Effector CD4-positive, alpha-beta T cell (primary cell): Measurements from ENCODE around the gene DYNLT2B.
"Not testable (repeated sequence)": the region's sequence is repeated elsewhere in the genome, so short reads cannot be mapped to it uniquely, and the experiment has no call there.

Experiments used
- DNase-seq: peaks from one replicate; pipeline ENCODE4 v3.0.0-alpha.2; 2020

DYNLT2B gene

DNA sequence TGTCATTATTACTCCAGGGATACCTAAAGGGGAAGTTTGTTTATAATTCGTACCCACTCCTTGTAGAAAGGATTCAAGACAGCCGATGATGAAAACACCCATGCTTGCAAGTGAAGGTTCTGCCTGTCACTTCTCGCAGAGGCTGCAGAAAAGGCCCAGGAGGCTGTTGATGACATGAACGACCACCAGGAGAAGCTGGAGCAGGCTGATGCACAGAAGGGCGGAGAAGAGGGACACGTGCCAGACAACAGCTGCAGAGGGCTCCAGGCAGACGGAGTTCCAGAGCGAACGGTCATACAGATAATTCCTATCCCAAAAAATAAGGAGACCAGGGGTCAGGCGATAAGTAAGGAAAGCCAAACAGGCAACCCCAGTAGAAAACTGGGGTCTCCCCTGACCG, 5.7 kb upstream of the DYNLT2B start:
- no peak for DNase-seq

DNA sequence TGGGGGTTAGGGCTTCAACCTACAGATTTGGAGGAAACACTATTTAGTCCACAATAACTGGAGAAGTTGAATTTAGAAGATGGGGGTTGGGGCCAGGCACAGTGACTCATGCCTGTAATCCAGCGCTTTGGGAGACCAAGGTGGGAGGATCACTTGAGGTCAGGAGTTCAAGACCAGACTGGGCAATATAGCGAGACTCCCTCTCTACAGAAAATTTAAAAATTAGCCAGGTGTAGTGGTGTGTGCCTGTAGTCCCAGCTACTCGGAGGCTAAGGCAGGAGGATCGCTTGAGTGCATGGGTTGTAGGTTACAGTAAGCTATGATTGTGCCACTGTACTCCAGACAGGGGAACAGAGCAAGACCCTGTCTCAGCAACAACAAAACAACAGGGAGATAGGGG, 5.0 kb upstream of the DYNLT2B start:
- DNase-seq = no peak

DNA sequence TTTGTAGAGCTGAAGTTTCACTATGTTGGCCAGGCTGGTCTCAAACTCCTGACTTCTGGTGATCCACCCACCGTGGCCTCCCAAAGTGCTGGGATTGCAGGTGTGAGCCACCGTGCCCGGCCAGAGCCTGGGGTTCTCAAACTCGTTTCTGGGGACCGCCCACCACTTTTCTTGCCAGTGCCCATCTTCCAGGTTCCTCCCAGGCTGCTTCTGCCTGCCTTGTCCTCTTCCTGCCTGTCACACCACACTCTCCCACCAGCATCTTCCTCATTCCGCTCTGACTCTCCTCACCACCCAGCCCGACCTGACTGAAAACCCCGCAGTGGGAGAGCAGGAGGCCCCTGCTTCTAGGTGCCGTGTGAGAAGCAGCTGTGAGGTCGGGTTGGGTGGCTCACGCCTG, 3.1 kb upstream of the DYNLT2B start:
- no peak for DNase-seq

DNA sequence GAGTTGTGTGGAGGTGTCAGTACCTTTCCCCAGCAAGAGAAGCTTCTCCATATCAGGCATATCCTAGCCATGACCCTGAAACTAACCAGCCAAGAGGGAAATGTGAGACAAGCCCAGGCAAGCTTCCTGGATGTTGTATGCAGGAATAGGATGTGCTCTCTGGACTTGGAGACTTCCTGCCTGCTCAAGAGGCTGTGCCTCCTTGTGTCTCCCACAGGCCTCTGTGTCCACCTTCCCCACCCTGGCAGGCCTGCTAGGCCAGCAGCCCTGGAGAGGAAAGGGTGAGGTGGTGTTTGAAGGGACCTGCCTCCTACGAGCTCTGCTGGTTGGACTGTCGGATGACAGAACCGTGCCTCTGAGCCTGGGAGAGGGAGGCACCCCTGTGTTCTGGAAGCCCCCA, 2.1 kb upstream of the DYNLT2B start:
- DNase-seq = no peak

DNA sequence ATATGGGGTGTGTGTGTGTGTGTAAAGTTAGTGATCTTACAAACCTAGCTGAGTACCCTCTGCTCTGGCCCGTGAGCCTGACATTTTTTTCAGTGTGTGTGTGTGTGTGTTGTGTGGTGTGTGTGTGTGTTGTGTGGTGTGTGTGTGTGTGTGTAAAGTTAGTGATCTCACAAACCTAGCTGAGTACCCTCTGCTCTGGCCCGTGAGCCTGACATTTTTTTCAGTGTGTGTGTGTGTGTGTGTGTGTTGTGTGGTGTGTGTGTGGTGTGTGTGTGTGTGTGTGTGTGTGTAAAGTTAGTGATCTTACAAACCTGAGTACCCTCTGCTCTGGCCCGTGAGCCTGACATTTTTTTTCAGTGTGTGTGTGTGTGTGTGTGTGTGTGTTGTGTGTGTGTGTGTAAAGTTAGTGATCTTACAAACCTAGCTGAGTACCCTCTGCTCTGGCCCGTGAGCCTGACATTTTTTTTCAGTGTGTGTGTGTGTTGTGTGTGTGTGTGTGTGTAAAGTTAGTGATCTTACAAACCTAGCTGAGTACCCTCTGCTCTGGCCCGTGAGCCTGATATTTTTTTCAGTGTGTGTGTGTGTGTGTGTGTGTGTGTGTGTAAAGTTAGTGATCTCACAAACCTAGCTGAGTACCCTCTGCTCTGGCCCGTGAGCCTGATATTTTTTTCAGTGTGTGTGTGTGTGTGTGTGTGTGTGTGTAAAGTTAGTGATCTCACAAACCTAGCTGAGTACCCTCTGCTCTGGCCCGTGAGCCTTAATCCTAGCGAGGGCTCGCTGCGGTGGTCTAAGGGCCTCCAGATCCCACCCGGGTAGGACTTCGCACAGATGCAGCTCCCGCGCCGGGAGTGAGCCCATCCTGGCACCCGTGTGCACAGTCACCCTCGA, 997 bp downstream of the DYNLT2B start:
- not testable (repeated sequence) for DNase-seq

DNA sequence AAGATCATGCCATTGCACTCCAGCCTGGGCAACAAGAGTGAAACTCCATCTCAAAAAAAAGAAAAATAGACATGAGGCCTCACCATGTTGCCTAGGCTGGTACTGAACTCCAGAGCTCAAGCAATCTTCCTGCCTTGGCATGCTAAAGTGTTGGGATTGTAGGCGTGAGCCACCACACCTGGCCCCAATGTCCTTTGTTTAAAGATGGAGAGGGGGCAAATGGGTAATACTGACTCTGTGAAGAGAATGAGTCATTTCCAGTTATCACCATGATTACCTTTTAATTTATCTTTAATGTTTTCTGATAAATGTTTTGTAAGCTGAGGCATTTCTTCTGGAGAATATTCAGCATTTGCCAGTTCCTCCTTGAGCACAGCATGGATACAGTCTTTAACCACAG, 2.2 kb downstream of the DYNLT2B start:
- no peak for DNase-seq

DNA sequence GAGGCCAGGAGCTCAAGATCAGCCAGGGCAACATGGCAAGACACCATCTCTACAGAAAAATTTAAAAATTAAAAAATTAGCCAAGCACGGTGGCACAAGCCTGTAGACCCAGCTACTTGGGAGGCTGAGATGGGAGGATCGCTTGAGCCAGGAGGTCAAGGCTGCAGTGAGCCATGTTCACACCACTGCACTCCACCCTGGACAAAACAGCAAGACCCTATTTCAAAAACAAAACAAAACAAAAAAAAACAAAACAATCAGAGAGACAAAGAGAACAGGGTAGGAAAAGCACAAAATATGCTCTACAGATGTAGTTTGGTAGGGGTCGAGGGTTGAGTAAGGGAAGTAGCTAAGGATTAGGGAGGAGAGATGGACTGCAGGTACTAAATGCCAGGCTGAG, 3.4 kb downstream of the DYNLT2B start:
- DNase-seq = no peak

DNA sequence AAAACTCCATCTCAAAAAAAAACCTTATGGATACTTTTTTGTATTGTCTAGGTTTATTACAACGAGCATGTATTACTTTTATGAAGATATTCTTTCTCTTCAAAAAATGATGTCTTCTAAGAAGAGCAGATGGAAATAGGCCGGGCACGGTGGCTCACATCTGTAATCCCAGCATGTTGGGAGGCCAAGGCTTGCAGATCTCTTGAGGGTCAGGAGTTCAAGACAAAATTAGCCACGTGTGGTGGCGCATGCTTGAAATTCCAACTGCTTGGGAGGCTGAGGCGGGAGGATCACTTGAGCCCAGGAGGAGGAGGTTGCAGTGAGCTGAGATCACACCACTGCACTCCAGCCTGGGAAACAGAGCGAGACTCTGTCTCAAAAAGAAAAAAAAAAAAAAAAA, 4.0 kb downstream of the DYNLT2B start:
- not testable (repeated sequence) for DNase-seq

DNA sequence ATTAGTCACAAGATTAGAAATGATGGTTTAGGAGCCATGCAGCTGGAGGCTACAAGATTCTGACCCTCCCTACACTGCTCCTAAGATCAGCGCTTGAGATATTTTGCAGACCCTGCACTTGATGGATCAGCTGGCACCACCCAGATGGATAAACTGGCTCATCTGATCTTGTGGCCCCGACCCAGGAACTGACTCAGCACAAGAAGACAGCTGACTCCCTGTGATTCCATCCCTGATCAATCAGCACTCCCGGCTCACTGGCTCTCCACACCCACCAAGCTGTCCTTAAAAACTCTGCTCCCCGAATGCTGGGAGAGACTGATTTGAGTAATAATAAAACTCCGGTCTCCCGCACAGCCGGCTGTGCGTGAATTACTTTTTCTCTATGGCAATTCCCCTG, 15.1 kb downstream of the DYNLT2B start:
- DNase-seq = not testable (repeated sequence)

DNA sequence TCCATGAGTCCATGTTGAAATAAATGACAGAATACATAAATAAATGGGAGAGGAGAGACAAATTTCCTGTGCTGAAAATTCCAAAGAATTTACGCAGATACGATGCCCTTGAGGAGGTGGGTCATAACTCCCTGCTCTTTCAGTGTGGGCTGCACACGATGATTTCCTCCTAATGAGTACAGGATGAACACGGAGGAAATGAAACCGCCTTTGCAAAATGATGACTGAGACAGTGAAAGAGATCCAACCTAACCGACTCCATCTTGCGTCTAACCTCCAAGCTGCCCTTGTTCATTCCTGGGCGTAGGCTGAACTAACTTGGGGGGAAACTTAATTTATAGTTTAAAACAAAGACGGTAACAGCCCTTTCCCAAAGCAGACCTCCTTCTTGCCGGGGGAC, 15.5 kb downstream of the DYNLT2B start:
- not testable (repeated sequence) for DNase-seq

DNA sequence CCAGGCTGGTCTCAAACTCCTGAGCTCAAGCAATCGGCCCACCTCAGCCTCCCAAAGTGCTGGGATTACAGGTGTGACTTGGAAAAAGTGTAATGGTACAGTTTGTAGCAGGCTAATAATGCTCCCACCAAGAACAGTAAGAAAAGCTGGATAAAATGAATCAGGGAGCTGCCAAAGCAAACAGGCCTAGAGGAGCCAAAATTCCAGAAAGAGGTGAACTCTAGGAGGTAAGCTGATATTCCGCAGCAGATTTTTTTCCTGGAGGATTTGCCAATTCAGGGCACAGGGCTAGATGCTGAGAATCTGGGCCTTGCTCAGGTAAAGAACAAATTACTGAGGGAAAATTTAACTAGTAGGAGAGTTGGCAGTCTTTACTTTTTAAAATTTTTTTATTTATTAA, 19.5 kb downstream of the DYNLT2B start:
- DNase-seq = no peak

DNA sequence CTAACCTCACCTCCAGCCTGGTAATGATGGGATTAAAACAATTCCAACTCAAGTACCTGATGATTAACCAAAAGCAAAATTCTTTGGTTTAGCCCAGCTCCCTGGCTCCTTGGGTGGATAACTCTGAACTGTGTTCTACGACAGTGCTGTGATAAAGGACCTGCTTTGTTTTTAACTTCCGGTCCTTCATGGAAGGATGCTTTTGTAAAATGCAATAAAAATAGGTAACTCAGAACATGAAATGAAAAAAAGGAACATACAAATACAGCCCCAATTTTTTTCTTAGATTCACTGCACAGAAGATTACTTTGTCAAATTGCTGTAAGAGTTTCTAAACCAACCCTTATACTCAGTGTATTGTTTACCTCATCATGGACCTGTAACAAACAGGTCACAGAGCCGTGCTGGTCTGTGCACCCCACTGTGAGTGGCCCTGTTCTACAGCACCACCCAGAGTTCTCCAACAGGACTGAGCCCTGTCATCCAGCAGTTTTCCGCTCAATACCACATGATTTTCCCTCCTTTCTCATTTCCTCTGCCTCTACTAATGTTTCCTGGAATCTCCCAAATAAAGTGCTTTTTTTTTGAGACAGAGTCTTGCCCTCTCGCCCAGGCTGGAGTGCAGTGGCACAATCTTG, 25.6 kb downstream of the DYNLT2B start:
- DNase-seq = no peak

DNA sequence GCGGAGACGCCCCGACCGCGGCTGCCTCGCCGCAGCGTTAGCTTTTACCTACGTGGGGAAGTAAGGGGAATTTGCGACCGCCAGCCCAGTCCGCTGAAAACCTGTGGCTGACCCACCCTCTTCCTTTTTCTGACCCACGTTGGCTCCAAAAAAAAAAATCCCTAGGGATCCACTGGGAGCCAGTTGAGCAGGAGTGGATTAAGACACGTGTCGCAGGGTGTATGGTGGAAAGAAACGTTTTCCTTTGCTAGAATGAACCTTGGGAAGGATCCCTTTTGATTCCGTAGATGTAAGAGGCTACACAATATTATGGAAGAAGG, 29.9 kb downstream of the DYNLT2B start:
- no peak for DNase-seq

DNA sequence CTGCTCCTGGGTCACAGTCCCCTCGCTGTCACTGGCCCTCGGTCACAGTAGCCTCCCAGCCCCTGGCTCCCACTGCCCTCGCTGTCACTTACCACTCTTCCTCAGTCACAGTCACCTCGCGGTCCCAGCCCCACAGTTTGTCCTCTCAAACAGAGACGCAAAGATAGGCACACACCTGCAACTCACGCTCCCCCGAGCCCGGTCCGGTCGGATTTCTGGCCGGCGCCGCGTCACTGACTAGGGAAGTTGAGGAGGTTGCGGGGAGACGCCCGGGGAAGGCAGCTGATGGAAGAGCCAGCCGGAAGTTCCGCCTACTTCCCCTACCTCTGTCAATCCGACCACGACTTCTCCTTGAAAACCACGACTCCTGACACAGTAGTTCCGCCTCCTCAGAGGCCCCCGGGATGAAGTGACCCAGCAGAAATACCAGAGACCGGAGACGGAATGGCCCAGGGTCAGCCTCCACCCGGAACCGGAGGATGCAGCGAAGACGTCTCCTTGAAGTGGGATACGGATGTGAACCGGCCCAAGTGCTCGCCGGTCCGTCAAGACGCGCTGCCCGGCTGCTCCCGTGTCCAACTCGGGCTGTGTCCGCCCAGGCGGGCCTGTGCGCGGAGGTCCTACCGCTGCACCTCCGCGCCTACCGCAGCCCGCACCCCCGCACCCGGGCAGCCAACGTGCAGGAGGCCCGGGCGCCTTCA, 30.4 kb downstream of the DYNLT2B start, which contains the start of gene PCYT1A:
TSS of gene PCYT1A (minus strand) at position 287 of the 701 bp plus-strand sequence. CDS start 17,195 bp downstream, outside the sequence.
- DNase-seq = peak; percentile 66

DNA sequence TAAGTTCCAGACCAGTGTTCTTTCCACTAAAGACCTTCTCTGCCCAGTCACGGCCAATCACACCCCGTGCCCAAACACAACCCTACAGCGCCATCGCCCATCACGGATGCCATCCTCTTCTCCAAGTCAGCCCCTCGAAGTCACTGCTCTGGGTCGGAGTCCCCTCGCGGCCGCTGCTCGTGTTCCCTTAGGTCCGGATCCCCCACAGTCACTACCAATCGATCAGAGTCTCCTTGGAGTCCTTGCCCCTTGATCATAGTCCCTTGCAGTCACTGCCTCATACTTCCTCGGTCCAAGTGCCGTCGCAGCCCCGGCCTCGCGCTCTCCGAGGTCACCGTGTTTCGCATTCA, 31.0 kb downstream of the DYNLT2B start:
- peak; percentile 18 for DNase-seq

DNA sequence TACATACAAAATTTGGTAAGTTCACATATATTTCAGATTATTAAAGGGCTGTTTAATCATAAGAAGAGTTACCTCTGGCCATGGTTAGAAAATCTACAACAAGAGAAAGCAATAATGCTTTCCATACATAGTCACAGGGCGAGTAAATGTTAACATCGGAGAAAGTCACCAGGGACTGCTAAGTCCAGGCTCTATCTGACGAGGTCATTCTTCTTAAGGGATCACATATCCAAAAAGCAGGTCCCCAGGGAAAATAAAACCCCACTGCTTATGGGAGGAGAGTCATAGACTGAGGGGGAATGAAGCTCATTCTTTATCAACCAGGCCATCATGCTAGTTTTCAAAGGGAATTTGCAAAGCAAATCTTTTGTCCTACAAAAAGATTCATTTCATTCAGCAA, 33.6 kb downstream of the DYNLT2B start:
- no peak for DNase-seq

DNA sequence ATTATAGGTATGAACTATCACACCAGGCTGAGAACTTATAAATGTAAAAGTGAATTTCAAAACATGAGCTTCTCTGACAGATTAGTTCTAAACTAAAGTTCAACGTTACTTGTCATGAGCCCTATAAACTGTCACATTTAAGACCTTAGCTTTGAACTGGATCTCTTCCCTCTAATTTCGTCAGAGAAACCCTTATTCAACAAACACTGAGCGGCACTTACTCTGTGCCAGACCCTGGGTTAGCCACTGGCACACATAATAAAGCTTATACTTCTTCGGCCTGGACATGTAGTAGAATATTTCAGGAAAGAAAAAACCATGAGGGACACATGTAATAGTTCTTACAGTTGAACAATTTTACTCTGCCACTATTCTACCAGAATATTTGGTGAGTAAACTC, 36.1 kb downstream of the DYNLT2B start:
- DNase-seq = no peak

DNA sequence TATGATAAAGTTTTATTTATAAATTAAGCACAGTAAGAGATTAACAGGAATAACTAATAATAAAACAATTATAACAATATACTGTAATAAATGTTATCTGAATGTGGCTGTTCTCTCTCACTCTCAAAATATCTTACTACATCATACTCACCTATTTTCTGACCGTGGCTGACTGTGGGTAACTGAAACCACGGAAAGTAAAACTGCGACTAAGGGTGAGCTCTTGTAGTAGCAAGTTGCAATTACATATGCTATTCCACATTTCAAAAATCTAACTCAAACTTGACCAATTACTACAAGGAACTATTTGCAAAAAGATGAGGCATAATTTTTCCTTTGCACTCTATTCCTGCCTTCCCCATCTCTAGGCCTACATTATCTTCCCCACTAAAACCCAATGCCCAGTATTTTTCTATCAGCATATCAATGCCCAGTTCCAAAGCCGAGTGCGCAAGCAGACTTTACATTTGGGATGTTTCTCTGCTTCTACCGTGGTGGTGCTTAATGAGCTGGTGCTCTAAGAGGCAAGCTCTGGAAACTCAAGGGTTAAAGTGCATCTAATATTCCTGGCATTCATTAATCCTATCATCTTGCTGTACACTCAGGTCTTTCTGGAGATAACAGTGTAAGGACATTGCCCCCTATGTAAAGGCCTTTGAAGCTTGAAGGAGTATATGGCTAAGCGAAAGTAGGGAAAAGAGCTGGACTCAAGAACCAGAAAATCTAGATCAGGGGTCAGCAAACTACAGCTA, 37.2 kb downstream of the DYNLT2B start:
- no peak for DNase-seq

DNA sequence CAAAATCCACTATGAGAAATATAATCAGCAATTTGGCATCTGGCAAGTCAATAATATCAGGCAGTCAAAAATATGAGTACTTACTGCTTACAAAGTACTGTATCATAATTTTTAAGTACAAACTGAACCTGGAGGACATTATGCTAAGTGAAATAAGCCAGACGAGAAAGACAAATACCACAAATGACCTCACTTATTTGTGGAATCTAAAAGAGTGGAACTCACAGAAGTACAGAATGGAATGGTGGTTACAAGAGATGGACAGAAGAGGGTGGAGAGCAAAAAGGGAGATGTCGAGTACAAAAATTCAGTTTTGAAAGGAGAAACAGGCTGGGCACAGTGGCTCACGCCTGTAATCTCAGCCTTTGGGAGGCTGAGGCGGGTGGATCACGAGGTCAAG, 42.9 kb downstream of the DYNLT2B start:
- DNase-seq = no peak

DNA sequence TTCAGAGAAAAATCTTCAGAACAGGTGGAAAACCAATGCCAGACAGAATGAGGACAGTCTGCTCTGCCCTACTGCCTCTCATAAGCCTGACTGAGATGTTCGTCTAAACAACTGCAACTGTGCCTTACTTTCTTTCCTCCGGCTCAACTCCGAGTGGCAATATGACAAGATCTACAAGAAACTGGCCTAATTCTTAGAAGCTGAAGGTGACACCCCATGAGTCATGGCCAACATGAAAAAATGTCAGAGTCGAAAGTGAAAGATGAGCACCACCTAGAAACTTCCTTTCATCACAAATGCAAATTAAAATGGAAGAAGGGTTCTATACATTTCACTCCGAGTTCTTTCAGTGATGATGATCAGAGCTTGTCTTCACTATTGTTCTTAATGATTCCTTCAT, 43.5 kb downstream of the DYNLT2B start:
- DNase-seq = peak; percentile 49

DNA sequence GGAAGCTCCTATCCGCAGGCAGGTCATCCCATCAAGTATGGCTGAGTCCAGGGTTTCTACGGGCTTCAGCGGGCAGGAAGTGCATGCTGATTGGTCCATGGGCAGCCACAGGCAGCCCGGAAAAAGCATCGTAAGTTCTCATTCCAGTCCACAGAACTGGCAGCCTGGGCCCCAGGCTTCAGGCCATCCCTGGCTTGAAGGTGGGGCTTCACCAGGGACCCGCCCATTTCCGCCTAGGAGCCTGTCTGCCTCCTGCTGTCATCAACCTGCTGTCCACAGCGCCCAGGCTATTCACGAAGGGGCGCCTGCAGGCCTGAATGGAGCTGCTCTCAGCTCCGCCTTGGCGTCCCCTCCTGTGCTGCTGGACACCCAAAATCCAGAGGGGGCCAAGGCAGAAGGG, 44.4 kb downstream of the DYNLT2B start:
- DNase-seq = no peak

DNA sequence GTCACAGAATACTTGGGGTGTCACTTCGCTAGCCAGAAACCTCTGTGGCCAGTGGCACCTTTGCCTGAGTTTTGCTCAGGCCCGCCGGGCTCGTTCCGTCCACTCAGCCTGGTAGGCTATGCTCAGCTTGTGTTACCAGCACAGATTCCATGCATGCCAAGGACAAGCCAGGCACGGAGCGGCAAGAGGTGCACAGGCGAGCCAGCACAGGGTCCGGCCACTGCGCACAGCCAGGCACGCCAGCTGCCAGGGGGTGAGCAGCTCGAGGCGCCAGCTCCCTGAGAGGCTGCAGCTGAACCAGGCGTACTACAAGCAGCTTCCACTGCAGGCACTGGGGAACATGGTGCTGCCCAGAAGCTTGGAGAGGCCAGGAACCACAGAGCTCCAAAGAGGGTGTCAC, 45.2 kb downstream of the DYNLT2B start:
- no peak for DNase-seq

DNA sequence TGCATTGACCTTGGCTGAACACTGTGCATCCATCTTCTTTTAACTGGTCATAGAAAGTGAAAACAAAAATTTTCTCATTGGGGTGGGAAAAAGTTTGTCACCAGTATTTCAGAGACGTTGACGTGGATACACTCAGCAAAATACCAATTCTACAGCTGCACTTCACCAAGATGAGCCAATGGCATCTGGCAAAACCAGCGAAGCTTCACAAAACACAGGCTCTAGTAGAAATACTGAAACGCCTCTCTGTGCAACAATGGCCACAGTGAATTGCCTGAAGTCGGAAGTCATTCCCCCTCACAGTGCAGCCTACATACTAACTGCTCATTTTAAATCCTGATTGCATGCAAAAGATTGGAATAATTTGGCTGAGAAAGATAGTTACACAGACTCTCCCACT, 47.5 kb downstream of the DYNLT2B start:
- DNase-seq = no peak
